ENCODE measurements around the gene INPP5E. TPM values are rescaled to one million over a fixed set of nuclear protein-coding genes. Genes with fewer than 3 reads are reported as not detected.
"Not testable (repeated sequence)": the region's sequence is repeated elsewhere in the genome, so short reads cannot be mapped to it uniquely, and the experiment has no call there.

The INPP5E gene
- total RNA-seq, 1 experiment from 2014 or later = 15.9 TPM

DNA sequence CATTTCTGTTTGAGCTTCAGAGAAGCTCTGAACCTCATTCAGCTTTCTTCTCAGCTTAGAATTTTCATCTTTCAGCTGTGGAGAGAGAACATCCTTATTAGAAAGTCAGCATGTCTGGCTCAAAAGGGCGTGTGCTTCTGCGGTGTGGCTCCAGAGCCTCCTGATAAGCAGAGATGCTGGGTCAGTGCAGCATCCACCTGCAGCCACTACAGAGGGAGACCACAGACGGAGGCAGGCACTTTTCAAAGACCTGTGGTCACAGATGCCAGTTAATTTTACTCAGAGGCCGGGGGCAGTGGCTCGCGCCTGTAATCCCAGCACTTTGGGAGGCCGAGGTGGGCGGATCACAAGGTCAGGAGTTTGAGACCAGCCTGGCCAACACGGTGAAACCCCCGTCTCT is 33.7 kb downstream of the INPP5E start:
- not testable (repeated sequence) for DNase-seq (ENCODE audit: low spot score)

DNA sequence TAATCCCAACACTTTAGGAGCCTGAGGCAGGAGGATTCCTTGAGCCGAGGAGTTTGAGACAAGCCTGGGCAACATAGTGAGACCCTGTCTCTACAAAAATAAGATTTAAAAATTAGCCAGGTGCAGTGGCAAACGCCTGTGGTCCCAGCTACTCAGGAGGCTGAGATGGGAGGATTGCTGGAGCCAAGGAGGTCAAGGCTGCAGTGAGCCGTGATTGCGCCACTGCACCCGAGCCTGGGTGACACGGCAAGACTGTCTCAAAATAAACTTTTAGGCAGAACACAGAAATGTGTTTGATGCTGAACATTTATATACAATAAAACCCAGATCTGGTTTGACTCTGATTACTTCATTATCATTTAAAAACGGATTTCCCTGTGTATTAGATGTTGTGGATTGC is 34.2 kb downstream of the INPP5E start:
- no peak for DNase-seq (ENCODE audit: low spot score)

DNA sequence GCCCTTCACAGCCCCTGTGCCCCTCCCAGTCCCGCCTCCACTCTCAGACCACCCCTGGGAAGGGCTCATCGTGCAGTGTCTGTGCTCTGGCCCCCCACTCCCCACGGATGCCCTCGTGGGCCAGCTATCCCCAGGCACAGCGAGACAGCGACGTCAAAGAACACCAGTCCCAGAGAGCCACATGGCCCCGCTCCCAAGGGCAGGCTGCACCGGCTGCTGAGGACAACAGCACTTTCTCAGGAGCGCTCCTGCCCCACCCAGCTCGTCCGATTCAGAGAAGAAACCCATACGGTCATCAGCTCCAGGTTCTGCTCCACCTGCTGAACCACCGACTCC is 34.9 kb downstream of the INPP5E start:
- DNase-seq (ENCODE audit: low spot score) = no peak

DNA sequence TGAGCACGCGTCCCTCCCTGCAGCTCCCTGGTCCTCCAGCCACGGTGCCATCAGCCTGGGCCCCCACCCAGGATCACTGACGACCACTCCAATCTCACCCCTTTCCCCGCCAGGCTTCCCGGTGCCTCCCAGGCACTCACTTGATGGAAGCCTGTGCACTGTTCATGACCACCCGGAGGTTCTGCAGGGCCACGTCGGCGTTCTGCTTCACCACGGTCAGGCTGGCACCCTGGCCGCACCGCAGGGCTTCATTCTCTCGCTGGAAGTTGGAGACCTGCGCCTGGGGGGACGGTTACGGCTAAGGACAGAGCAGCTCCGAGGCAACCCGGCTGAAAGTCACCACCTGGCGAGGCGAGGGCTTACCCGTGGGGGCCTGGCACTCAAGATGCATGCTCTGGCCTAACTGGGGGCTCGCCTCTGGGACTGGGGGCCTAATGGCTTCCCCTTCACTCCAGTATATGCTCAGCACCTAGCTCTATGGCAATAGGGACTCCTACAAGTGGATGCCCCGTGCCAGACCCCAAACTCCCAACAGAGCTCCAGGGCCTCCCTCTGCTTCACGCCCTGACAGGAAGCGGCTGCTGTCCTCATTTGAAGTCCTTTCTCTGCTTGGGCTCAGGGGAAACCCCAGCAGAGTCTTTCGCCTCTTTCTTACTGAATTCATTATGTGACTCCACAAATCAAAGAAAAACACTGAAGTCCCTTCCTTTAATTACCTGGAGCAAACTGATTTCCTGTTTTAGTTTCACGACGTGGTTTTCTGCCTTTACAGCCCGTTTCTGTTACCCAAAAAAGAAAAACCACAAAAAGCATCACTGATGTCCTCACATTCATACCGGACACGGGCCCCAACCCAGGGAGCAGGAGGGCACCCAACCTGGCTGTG is 35.5 kb downstream of the INPP5E start:
- no peak for DNase-seq (ENCODE audit: low spot score)

DNA sequence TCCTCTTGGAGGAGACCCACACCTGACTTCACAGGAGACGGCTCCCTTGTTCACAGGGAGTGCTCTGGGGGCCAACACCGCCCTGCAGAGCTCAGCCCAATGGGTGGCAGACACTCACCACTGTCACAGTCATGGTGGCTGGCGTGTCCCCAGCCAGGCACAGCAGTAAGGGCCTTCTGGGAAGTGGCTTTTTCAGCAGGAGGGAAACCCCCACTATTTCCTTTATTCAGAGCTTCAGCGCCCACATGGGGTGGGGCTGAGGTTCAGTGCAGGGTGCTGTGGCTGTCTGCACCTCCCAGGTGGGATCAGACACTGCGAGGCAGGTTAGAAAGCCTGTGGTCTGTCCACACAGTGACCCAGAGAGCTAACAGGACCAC is 36.1 kb downstream of the INPP5E start:
- no peak for DNase-seq (ENCODE audit: low spot score)

DNA sequence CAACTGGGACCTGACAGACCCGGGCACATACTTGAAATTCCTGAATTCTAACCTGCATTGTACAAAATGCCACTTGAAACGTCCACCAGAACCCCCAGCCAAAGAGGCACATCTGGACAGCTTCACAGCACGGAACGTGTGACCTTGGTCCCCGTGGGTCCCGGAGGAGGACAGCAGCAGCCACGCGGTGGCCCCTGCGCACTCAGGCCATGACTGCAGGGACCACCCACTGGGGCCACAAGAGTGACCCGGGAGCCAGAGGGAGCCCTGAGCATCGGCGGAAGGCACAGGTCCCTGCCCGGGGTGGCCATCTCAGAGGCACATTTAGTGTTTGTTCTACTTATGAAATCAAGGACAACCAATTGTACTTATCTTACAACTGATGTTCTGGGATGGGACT is 37.6 kb downstream of the INPP5E start:
- no peak for DNase-seq (ENCODE audit: low spot score)

DNA sequence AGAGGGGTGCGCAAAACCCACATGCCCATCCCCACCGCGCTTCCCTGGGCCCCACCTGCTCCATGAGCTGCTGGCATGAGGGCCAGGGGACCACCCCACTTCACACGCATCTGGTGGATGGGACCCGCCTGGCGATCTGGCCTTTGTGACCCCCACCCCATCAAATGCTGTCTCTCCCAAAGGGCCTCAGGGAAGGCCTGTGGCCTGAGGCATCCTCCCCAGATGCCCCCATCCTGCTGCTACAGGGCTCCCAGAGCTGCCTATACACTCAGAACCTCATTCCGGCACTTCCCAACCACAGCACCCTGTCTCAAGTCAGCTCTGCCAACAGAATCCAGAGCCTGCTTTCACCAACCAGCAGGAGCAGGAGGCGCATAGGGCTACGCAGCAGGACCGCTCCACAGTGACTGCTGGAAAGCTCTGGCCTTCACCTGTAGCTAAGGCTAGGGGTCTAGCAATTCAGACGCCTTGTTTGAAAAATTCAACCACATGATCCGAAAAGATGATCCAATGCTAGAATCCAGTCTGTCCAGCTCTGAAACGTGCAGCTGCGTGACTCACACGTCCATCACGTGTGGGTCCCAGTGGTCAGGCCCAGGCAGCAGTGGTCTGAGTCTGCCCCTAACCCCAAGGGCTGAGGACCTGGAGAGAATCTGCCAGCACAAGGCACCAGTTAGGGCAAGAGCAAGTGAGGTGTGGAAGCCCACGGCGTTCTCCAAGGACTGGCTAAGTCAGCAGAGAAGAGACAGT is 38.3 kb downstream of the INPP5E start:
- no peak for DNase-seq (ENCODE audit: low spot score)

DNA sequence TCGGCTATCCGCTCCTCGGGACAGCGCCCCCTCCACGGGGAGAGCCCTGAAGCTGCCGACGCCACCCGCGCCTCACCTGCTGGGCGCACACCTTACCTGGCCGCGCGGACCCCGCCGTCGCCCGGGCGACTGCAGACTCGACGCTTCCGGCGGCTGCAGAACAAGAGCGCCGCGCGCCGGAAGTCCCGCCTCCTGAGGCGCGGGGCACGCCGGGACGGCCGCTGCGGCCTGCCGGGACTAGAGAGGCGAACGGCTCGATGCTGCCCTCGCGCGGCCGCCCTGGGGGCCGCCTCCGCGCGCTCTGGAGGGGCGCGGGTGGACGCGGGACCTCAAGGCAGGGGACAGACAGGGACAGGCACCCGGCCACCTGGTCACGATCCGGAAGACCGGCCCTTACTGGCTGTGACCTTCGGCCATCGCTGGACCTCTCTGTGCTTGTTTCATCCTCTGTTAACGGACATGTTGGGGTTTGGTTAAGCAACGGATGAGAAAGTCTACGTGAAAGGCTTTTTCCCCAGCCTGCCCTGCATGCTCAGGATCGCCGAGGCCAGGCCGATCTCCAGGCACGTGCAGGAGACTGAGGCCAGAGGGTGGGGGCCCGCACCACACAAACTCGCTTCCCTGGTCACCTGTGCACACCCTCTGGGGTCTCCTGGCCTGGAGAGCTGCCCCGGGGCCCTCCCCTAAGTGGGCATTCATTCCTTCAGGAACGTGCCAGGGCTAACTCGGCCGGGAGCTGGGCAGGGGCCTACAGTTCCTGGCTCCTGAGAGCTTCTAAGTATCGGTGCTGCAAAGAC is 39.4 kb downstream of the INPP5E start, which contains the start of gene SNAPC4:
SNAPC4 (minus strand) TSS at position 133 of the 797 bp plus-strand sequence. CDS start 1,742 bp downstream, outside the sequence.
- DNase-seq (ENCODE audit: low spot score) = peak; percentile 93

DNA sequence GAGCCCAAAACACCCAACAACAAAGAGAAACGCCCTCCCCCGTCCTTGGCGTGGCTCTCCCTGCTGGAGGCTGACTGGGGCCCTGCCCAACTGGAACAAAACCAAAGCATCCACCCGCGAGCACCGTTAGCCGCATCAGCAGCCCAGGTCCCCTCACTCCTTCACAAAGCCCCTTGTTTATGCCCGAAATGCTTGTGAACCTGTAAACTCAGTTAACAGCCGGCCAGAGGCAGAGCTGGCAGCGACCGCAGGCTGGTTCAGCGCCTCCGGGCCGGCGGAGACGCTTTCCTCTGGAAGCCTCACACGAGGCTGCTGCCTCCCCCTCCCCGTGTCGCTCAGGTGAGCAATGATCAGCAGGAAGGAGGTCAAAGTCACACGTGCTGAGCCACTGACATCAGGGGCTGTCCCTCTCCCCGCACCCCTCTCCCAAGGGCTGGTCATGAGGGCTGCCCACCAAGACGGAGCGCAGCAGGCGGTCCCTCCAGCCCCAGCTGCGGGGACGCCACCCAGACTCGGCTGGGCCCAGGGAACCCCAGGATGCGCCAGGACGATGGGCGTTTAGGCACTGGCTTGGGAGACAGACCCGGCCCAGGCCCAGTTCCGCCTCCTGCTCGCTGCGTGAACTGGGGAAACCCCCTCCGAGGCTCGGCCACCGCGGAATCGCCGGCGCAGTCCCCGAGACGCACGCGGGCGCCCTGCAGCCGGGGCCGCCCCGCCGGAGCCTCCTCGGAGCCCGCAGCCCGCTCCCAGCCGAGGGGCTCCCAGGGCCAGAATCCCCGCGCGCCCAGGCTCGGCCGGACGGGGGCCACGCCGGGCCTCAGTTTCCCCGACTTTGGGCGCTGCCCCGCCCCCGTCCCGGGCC is 40.2 kb downstream of the INPP5E start:
- peak; percentile 22 for DNase-seq (ENCODE audit: low spot score)

DNA sequence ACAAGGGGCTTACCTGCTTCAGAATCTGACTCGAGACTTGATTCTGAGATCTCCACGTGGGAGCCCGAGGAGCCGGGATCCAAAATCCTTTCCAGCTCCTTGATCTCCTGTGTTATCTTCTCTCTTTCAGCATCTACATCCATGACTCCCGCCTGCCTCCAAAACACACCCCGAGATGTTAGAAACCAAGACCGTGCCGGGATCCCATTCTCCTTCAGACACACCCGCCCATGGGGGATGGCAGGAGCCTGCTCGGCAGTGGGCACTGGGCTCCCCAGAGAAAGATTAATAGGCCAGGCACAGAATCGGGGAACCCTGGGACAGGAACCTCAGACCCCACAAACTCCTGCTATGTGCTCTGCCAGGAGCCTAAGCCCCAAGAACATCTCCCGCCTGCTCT is 41.4 kb downstream of the INPP5E start:
- no peak for DNase-seq (ENCODE audit: low spot score)

DNA sequence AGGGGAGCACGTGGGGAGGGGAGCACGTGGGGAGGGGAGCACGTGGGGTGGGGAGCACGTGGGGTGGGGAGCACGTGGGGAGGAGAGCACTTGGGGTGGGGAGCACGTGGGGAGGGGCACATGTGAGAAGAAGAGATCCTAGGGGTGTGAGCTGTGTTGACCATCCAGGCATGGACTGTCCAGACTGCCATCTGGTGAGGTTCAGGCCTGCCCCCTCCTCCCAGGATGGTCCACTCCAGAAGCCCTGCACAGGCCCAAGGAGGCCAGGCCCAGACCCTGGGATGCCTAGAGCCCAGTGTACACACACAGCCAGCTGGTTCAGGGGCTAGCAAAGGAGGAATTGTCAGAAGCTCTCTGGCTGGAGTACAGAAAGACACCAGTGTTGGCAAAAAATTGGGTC is 42.0 kb downstream of the INPP5E start:
- DNase-seq (ENCODE audit: low spot score) = no peak

DNA sequence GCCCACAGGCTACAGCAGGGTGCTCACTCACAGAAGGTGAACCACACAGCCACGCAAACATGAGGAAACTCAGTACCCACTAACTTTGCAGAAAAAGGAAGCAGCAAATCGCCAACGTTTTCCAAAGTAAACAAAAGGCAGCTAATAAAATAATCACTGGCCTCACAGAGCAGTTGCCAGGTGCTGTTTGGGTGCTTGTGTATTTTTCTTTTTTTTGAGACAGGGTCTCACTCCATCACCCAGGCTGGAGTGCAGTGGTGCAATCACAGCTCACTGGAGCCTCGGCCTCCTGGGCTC is 43.5 kb downstream of the INPP5E start:
- DNase-seq (ENCODE audit: low spot score) = no peak

DNA sequence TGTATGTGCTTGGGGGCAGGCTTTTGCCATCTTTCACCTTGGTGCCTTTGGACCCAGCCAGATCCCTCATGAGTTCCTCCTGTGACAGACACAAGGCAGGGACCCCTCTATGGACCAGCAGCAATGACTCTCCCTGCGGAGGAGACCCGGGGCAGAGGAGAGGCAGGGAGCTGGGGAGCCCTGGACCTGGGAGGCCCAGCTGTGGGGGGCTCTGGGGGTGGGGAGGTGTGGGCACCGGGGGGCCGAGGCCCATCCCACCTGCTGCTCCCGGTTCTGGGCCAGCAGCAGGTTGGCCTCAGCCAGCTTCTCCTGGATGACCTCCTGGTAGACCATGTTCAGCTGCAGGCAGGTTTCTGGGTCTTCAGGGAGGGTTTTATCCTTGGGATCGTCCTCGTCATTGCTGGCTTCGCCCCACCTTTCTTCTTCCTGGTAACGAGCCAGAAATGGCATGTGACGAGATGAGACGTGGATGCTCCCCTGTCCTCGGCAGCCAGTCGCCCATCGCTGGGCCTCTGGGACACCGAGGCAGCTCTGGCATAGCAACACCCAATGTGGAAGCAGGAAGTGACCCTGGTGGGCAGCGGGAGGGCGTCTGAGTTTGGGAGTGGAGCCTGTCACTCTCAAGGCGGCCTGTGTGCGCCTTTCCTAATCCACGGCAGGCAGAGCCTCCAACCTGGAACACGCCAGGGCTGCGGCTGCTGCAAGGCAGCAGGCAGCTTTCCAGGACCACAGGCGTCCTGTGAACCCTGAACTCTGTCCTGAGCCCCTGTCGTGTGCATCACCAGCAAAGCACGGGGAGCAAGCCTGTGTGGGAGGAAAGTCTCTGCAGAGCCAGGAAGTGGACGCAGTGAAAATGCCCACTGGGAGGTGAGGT is 44.1 kb downstream of the INPP5E start:
- DNase-seq (ENCODE audit: low spot score) = no peak

DNA sequence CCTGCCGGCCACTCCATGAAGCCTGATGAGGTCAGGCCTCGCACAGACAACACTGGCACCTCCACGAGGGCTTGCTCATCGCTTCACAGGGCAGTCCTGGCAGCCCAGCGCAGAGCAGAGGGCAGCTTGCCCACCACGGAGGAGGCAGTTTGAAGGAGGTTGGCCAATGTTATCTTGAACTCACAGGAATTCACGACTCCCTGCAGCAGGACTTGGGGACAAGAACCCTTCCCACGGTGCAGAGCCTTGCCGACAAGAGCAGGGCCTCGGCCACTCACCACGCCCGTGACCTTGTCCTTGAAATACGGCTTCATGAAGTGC is 44.7 kb downstream of the INPP5E start:
- DNase-seq (ENCODE audit: low spot score) = no peak

DNA sequence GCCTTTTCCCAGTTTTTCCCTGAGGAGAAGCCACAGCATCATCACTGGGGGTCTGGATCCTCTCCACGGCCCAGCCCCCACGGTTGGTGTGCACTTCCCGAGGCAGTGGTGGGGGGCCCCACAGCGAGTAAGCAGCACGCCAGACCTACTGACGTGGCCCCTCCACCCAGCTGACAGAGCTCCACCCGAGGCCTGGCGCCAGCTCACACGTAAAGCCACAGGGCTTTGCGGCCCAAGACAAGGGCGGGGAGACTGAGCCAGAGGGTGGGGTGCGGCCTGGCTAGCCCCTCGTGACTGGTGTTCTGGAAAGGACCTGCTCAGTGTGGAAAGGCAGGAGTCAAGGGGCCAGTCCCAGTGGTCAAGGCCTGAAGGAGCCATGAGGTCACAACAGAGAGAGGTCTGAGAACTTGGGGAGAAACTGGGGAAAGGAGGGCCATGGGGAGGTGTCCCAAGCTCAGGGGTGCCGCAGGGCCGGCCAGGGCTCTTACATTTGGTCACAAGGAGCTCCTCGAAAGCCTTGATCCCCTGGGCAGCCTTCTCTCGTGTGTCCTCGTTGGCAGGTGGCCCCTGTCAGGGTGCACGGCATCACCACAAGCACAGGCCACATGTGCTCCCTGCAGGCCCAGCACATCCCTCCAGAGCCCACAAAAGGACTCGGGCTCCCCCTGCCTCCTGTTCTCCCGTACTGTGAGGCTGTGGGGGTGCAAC is 45.2 kb downstream of the INPP5E start:
- DNase-seq (ENCODE audit: low spot score) = no peak

DNA sequence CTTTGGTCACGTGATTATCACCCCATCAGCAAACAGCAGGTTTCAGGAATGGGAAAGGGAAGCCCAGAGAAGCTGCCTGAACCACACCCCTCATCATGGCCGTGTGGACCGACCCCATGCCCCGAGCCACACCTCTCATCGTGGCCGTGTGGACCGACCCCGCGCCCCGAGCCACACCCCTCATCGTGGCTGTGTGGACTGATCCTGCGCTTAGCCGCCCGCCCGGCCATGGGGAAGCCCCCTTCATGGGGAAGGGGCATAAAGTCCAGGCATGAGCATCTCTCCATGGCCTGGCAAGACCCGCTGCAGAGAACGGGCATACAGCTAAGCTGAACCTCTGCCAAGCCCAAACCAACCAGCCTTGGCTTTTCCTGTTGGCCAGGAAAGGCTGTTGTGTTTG is 46.1 kb downstream of the INPP5E start:
- no peak for DNase-seq (ENCODE audit: low spot score)

DNA sequence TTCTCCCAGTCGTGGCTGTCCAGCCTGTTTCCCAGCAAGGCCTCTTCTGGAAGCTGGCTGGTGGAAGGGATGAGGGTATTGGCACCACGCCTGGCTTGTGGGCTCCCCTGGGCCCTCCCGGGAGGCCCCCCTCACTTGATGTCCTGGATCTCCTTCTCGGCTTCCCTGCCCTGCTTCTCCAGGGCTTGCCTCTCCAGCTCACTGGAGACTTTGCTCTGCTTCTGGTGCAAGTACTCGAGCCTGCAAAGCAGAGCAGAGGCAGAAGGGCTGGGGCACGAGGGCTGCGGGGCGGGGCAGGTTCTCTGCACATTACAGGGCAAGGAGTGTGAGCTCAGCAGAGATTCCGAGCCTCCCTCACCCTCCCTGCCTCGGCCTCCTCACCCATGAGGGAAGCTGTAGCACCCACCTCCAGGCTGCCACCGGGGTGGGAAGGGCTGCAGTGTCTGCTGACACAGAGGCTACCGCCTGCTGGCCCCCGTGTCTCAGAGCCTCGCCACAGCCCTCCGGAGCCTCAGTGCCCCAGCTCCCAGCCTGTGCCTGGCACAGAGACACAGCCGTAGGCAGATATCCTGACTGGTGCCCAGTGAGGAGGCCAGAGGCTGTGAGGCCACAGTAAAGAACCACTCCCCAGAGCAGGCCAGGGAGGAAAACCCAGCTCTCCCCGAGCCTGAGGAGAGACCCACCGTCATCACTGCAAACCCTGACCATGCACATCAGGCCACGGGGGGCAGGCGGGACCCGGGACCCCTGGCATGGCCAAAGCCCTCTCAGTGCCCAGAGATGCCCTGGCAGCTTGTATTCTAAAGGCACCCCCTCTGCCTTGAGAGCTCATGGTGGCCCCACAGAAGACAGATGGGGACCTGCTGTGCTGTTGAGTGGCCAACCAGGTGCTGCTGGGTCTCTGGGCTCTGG is 46.9 kb downstream of the INPP5E start:
- no peak for DNase-seq (ENCODE audit: low spot score)

DNA sequence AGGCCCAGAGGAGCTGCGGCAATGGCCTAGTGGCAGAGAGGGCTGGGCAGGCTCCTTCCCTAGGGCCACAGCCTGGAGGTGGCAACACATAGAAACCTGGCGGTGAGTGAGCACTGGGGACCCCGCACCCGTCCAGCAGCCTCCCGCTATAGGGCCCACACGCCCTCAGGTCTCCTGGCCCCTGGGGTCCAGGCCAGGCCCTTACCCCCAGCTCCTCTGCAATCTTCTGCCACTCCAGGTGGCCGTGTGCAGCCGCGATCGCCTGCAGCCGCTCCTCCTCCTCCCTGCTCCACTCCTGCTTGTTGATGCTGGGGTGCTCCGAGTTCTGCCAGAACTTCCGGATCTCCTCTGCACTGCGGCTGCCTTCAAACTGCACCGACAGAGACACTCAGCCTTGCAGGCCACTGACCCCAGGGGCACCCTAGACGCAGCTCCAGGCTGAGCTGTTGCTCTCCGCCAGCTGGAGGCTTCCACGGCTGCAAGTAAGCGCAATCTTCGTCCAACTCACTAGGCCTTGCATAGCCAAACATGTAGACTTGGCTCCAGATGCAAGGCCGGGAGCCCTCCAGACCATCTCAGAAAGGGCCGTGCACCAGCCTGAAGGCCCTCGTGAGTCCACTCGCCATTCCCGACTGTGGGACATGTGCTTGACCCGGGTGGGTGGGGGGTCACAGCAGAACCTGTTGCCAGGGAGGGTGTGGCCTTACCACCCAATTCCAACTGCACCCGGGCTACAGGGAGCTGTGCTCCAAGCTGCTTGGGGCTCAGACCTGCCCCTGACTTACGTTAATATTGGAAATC is 47.7 kb downstream of the INPP5E start:
- DNase-seq (ENCODE audit: low spot score) = no peak

All from HT-29 (cell line).